Liver (tissue), 9 donors: ENCODE measurements around the gene CDK5RAP2. TPM values are rescaled to one million over a fixed set of nuclear protein-coding genes. Genes with fewer than 3 reads are reported as not detected.

Experiments used
- DNase-seq: peaks from one replicate; pipeline ENCODE4 v3.0.0-alpha.2; 2017; ENCODE audit warnings: low spot score
- H3K27ac ChIP-seq, 2 donors: one replicate each; pipeline ENCODE4 v1.7.0; 2013; ENCODE audit warnings: inconsistent platforms in 2 of 2, low read length in 2 of 2, control low read depth in 1 of 2, low read depth in 1 of 2, mild to moderate bottlenecking in 1 of 2
- H3K27me3 ChIP-seq, 4 donors: one replicate each; pipeline versions ENCODE4 v1.6.1 to v1.7.0; 2013; ENCODE audit warnings: low read length in 3 of 4, inconsistent platforms in 1 of 4, mild to moderate bottlenecking in 1 of 4, moderate library complexity in 1 of 4; ENCODE audit not compliant: control insufficient read depth in 4 of 4, insufficient read depth in 4 of 4
- H3K36me3 ChIP-seq, 4 donors: one replicate each; pipeline versions ENCODE4 v1.6.1 to v1.7.0; 2013; ENCODE audit warnings: low read length in 3 of 4, mild to moderate bottlenecking in 3 of 4, low read depth in 1 of 4, moderate library complexity in 1 of 4; ENCODE audit not compliant: control insufficient read depth in 4 of 4, insufficient read depth in 3 of 4
- H3K4me1 ChIP-seq, 4 donors: one replicate each; pipeline versions ENCODE4 v1.6.1 to v1.7.0; 2013; ENCODE audit warnings: low read length in 3 of 4, mild to moderate bottlenecking in 3 of 4, moderate library complexity in 1 of 4; ENCODE audit not compliant: control insufficient read depth in 4 of 4, insufficient read depth in 4 of 4
- H3K4me3 ChIP-seq, 3 donors: one replicate each; pipeline versions ENCODE4 v1.6.1 to v1.7.0; 2013; ENCODE audit warnings: low read length in 3 of 3, control low read depth in 1 of 3, low read depth in 1 of 3, mild to moderate bottlenecking in 1 of 3
- H3K9ac ChIP-seq, 2 donors: one replicate each; pipeline ENCODE4 v1.7.0; 2013; ENCODE audit warnings: low read length in 2 of 2, mild to moderate bottlenecking in 2 of 2, moderate library complexity in 2 of 2, control low read depth in 1 of 2, low read depth in 1 of 2
- H3K9me3 ChIP-seq, 4 donors: one replicate each; pipeline versions ENCODE4 v1.6.1 to v1.7.0; 2013; ENCODE audit warnings: low read length in 3 of 4; ENCODE audit not compliant: control insufficient read depth in 4 of 4
- EGR1 ChIP-seq, 2 donors: IDR thresholded peaks; 2 replicates each; pipeline ENCODE4 v1.6.1; 2016 to 2018; ENCODE audit warnings: antibody characterized with exemption in 2 of 2, low read depth in 2 of 2
- FOXA1 ChIP-seq: IDR thresholded peaks from 2 replicates; pipeline ENCODE4 v1.6.1; 2016; ENCODE audit warnings: antibody characterized with exemption
- FOXA2 ChIP-seq: IDR thresholded peaks from 2 replicates; pipeline ENCODE4 v1.6.1; 2016; ENCODE audit warnings: antibody characterized with exemption
- GABPA ChIP-seq, 2 donors: IDR thresholded peaks in 1 of 2; conservative IDR thresholded peaks in 1 of 2; 2 replicates each; pipeline ENCODE4 v1.6.1; 2016; ENCODE audit warnings: antibody characterized with exemption in 2 of 2, mild to moderate bottlenecking in 1 of 2, moderate library complexity in 1 of 2
- HNF4A ChIP-seq, 2 donors: conservative IDR thresholded peaks; 2 replicates each; pipeline ENCODE4 v1.6.1; 2016; ENCODE audit warnings: antibody characterized with exemption in 2 of 2, mild to moderate bottlenecking in 2 of 2
- HNF4G ChIP-seq: IDR thresholded peaks from 2 replicates; pipeline ENCODE4 v1.6.1; 2016; ENCODE audit warnings: antibody characterized with exemption
- NR2F2 ChIP-seq: IDR thresholded peaks from 2 replicates; pipeline ENCODE4 v1.6.1; 2016; ENCODE audit warnings: antibody characterized with exemption
- RAD21 ChIP-seq, 2 donors: IDR thresholded peaks; 2 replicates each; pipeline ENCODE4 v1.6.1; 2016; ENCODE audit warnings: antibody characterized with exemption in 2 of 2, mild to moderate bottlenecking in 2 of 2
- RXRA ChIP-seq, 2 donors: IDR thresholded peaks; 2 replicates each; pipeline ENCODE4 v1.6.1; 2017 to 2018; ENCODE audit warnings: antibody characterized with exemption in 2 of 2, mild to moderate bottlenecking in 1 of 2
- SP1 ChIP-seq: IDR thresholded peaks from 2 replicates; pipeline ENCODE4 v1.6.1; 2018; ENCODE audit warnings: antibody characterized with exemption, mild to moderate bottlenecking
- TAF1 ChIP-seq: conservative IDR thresholded peaks from 2 replicates; pipeline ENCODE4 v1.6.1; 2016; ENCODE audit warnings: antibody characterized with exemption, mild to moderate bottlenecking
- YY1 ChIP-seq: IDR thresholded peaks from 2 replicates; pipeline ENCODE4 v1.6.1; 2016; ENCODE audit warnings: antibody characterized with exemption, mild to moderate bottlenecking
- WGBS: extraction: QIAGEN DNeasy Blood & Tissue Kit; methylation state at CpG from one replicate; pipeline ENCODE4 v1.1.7; 2013; 5-methylcytosine and 5-hydroxymethylcytosine counted together
- polyA plus RNA-seq, 2 donors: library from polyadenylated mRNA; stranded (reverse) in 1 of 2; unstranded in 1 of 2; fragments of 200-250 nt in 1 of 2; fragments of >200 nt in 1 of 2; fragmentation: Nextera tagmentation in 1 of 2; extraction: Ambion mirVana in 1 of 2; gene quantifications; one replicate each; pipeline versions ENCODE4 v1.2.1 to v1.2.3, GENCODE V29; 2013 to 2015
- total RNA-seq, 2 donors: library from RNA; depleted of rRNA; stranded (reverse); fragments of >200 nt; gene quantifications; one replicate each; pipeline ENCODE4 v1.2.3, GENCODE V29; 2014
- TF ChIP-seq, protein P1 (sequence below): fragments of 150-350 bp; IDR thresholded peaks from 2 replicates; pipeline ENCODE4 v1.5.1; 2017; ENCODE audit warnings: improper control_type of control experiment, low read depth, low read length; ENCODE audit not compliant: missing input control
- TF ChIP-seq, protein P2 (sequence below): IDR thresholded peaks from 2 replicates; pipeline ENCODE4 v1.6.1; 2016; ENCODE audit warnings: antibody characterized with exemption
- TF ChIP-seq, protein P3 (sequence below): IDR thresholded peaks from 2 replicates; pipeline ENCODE4 v1.6.1; 2016; ENCODE audit warnings: antibody characterized with exemption
- TF ChIP-seq, protein P4 (sequence below): IDR thresholded peaks from 2 replicates; pipeline ENCODE4 v1.6.1; 2016; ENCODE audit warnings: antibody characterized with exemption, mild to moderate bottlenecking
- donor health status: healthy.
- donor health status: healthy.
- donor health status: healthy.
- donor health status: healthy.
- donor health status: healthy.

The CDK5RAP2 gene
- total and polyA plus RNA-seq, 4 donors = 11.7 to 38.9 (median 21.7) TPM

DNA sequence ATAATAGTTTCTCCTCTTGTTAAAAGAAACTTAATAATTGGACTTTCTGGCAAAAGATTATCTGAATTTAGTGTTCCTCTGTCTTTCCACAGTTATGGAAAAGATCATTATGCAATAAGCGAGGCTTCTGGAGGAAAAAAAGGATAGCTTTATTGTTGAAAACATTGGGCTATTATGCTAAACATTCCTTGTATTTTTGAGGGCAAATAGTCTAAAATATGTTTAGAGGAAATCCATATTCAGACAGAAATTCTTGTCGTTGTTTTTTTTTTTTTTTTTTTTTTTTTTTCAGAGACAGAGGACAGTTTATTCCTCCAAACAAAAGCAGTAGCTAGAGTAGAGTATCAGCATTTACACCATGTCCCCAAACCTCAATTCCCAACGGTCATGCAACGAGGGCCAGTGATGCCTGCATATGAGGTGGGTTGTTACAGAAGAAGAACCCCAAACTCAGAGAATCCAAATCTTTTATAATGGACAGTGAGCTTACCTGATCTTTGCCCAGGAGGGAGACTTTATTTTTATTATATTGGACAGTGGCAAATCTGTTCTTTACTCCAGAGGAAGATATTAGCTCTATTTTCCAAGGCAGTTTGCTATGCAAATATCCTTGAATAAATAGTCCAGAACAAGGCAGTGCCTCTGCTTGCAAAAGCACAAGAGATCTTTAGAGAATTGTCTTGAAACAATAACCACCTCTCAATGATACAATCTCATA is 48.4 kb upstream of the CDK5RAP2 start:
- Histone ChIP-seq H3K27me3 (no peaks in the 10 kb centered on the region), H3K9me3 (no peaks in the 10 kb centered on the region), H3K4me1 (peaks cover 9 to 31% (median 22%) of the 10 kb centered on the region in 4 donors), H3K36me3 (no peaks in the 10 kb centered on the region), H3K27ac (peak overlapping the region; percentile 55 to 73), H3K9ac (no peak overlapping the region), H3K4me3 (no peak overlapping the region)
- 42% methylated on average over 4 of the region's 4 CpGs for WGBS
- DNase-seq = no peak
- TF ChIP-seq, protein P1, sequence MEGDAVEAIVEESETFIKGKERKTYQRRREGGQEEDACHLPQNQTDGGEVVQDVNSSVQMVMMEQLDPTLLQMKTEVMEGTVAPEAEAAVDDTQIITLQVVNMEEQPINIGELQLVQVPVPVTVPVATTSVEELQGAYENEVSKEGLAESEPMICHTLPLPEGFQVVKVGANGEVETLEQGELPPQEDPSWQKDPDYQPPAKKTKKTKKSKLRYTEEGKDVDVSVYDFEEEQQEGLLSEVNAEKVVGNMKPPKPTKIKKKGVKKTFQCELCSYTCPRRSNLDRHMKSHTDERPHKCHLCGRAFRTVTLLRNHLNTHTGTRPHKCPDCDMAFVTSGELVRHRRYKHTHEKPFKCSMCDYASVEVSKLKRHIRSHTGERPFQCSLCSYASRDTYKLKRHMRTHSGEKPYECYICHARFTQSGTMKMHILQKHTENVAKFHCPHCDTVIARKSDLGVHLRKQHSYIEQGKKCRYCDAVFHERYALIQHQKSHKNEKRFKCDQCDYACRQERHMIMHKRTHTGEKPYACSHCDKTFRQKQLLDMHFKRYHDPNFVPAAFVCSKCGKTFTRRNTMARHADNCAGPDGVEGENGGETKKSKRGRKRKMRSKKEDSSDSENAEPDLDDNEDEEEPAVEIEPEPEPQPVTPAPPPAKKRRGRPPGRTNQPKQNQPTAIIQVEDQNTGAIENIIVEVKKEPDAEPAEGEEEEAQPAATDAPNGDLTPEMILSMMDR = no peak
- no peak for TF ChIP-seq RAD21 (IDR thresholded peaks at IDR 0.05)
- TF ChIP-seq, protein P2, sequence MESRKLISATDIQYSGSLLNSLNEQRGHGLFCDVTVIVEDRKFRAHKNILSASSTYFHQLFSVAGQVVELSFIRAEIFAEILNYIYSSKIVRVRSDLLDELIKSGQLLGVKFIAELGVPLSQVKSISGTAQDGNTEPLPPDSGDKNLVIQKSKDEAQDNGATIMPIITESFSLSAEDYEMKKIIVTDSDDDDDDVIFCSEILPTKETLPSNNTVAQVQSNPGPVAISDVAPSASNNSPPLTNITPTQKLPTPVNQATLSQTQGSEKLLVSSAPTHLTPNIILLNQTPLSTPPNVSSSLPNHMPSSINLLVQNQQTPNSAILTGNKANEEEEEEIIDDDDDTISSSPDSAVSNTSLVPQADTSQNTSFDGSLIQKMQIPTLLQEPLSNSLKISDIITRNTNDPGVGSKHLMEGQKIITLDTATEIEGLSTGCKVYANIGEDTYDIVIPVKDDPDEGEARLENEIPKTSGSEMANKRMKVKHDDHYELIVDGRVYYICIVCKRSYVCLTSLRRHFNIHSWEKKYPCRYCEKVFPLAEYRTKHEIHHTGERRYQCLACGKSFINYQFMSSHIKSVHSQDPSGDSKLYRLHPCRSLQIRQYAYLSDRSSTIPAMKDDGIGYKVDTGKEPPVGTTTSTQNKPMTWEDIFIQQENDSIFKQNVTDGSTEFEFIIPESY = no peak
- no peak for TF ChIP-seq YY1
- TF ChIP-seq HNF4A (conservative IDR thresholded peaks at IDR 0.05) = no peak
- TF ChIP-seq, protein P3, sequence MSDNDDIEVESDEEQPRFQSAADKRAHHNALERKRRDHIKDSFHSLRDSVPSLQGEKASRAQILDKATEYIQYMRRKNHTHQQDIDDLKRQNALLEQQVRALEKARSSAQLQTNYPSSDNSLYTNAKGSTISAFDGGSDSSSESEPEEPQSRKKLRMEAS = no peak
- TF ChIP-seq FOXA1 = no peak
- no peak for TF ChIP-seq HNF4G
- TF ChIP-seq TAF1 = no peak
- TF ChIP-seq SP1 = no peak
- no peak for TF ChIP-seq RXRA (IDR thresholded peaks at IDR 0.05)
- TF ChIP-seq, protein P4, sequence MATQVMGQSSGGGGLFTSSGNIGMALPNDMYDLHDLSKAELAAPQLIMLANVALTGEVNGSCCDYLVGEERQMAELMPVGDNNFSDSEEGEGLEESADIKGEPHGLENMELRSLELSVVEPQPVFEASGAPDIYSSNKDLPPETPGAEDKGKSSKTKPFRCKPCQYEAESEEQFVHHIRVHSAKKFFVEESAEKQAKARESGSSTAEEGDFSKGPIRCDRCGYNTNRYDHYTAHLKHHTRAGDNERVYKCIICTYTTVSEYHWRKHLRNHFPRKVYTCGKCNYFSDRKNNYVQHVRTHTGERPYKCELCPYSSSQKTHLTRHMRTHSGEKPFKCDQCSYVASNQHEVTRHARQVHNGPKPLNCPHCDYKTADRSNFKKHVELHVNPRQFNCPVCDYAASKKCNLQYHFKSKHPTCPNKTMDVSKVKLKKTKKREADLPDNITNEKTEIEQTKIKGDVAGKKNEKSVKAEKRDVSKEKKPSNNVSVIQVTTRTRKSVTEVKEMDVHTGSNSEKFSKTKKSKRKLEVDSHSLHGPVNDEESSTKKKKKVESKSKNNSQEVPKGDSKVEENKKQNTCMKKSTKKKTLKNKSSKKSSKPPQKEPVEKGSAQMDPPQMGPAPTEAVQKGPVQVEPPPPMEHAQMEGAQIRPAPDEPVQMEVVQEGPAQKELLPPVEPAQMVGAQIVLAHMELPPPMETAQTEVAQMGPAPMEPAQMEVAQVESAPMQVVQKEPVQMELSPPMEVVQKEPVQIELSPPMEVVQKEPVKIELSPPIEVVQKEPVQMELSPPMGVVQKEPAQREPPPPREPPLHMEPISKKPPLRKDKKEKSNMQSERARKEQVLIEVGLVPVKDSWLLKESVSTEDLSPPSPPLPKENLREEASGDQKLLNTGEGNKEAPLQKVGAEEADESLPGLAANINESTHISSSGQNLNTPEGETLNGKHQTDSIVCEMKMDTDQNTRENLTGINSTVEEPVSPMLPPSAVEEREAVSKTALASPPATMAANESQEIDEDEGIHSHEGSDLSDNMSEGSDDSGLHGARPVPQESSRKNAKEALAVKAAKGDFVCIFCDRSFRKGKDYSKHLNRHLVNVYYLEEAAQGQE = no peak
- no peak for TF ChIP-seq GABPA (IDR thresholded peaks at IDR 0.05 in 1 of 2, conservative IDR thresholded peaks at IDR 0.05 in 1 of 2)
- no peak for TF ChIP-seq NR2F2
- TF ChIP-seq EGR1 (IDR thresholded peaks at IDR 0.05; ENCODE audit: low read depth in 2 of 2) = no peak

DNA sequence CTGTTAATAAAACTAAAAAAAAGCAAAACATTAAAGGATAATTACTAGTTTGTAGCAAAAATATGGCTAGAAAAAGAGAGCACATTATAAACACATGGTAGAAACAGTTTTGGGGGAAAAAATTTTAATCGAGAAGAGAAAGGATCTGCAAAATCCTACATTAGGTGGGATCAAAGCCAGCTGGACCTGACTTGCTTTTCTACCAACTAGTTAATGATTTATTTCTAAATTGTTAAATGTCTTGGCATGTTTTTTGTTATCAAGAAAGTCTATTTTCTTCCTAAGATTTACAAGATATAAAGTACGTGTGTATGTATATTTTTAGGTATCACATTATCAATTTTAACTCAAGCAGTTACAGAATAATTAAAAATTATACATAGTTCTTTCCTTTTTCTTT is 47.1 kb upstream of the CDK5RAP2 start:
- 21% methylated on average over 2 of the region's 2 CpGs for WGBS
- H3K27me3 ChIP-seq = no peaks in the 10 kb centered on the region
- H3K36me3 ChIP-seq = peaks cover 0 to 4% (median 1%) of the 10 kb centered on the region in 4 donors
- H3K4me3 ChIP-seq = no peak overlapping the region
- H3K9ac ChIP-seq = peak overlapping the region in 1 of 2 donors; percentile 66
- H3K9me3 ChIP-seq = no peaks in the 10 kb centered on the region
- peak overlapping the region; percentile 41 to 46 for H3K27ac ChIP-seq
- no peak for DNase-seq
- peaks cover 9 to 31% (median 22%) of the 10 kb centered on the region in 4 donors for H3K4me1 ChIP-seq
- TF ChIP-seq SP1 = no peak
- no peak for TF ChIP-seq GABPA (IDR thresholded peaks at IDR 0.05 in 1 of 2, conservative IDR thresholded peaks at IDR 0.05 in 1 of 2)
- TF ChIP-seq, protein P3 = no peak
- no peak for TF ChIP-seq TAF1
- no peak for TF ChIP-seq YY1
- TF ChIP-seq FOXA2 = no peak
- no peak for TF ChIP-seq HNF4G
- TF ChIP-seq, protein P4 = no peak
- no peak for TF ChIP-seq RAD21 (IDR thresholded peaks at IDR 0.05)
- no peak for TF ChIP-seq RXRA (IDR thresholded peaks at IDR 0.05)
- TF ChIP-seq, protein P1 = no peak
- TF ChIP-seq EGR1 (IDR thresholded peaks at IDR 0.05; ENCODE audit: low read depth in 2 of 2) = no peak
